ENCODE results near the gene ADGRV1.
"Not testable (repeated sequence)": the region's sequence is repeated elsewhere in the genome, so short reads cannot be mapped to it uniquely, and the experiment has no call there.

ADGRV1 gene

GRCh38 chr5:91007780-91008402 lies 449.3 kb downstream of the ADGRV1 start:
- no peak for FAIRE-seq

- FAIRE-seq, result no peak
These were observed 451.5 kb downstream of the ADGRV1 start for GRCh38 chr5:91010090-91010489.

- no peak for FAIRE-seq
These were observed 452.4 kb downstream of the ADGRV1 start for GRCh38 chr5:91011029-91011428.

- FAIRE-seq, result not testable (repeated sequence)
These were observed 454.3 kb downstream of the ADGRV1 start for GRCh38 chr5:91012867-91013266.

GRCh38 chr5:91016322-91016721 lies 457.7 kb downstream of the ADGRV1 start:
- no peak for FAIRE-seq

GRCh38 chr5:91016954-91017700 lies 458.5 kb downstream of the ADGRV1 start:
- peak; percentile 82 for FAIRE-seq

GRCh38 chr5:91018200-91018599 lies 459.6 kb downstream of the ADGRV1 start:
- FAIRE-seq, result peak; percentile 96

GRCh38 chr5:91018712-91019371 lies 460.2 kb downstream of the ADGRV1 start:
- FAIRE-seq, result no peak

GRCh38 chr5:91020065-91020800 lies 461.6 kb downstream of the ADGRV1 start:
- FAIRE-seq, result peak; percentile 99

GRCh38 chr5:91022518-91022917 lies 463.9 kb downstream of the ADGRV1 start:
- FAIRE-seq, result no peak

GRCh38 chr5:91024206-91024605 lies 465.6 kb downstream of the ADGRV1 start:
- FAIRE-seq, result no peak

- peak; percentile 98 for FAIRE-seq
These were observed 466.1 kb downstream of the ADGRV1 start for GRCh38 chr5:91024727-91025126.

- FAIRE-seq, result no peak
These were observed 466.9 kb downstream of the ADGRV1 start for GRCh38 chr5:91025449-91025848.

- no peak for FAIRE-seq
These were observed 467.4 kb downstream of the ADGRV1 start for GRCh38 chr5:91025956-91026355.

- FAIRE-seq, result no peak
These were observed 467.9 kb downstream of the ADGRV1 start for GRCh38 chr5:91026466-91026865.

GRCh38 chr5:91027405-91028139 lies 469.0 kb downstream of the ADGRV1 start:
- no peak for FAIRE-seq

- peak; percentile 98 for FAIRE-seq
These were observed 469.9 kb downstream of the ADGRV1 start for GRCh38 chr5:91028499-91028956.

GRCh38 chr5:91030521-91031401 lies 472.2 kb downstream of the ADGRV1 start:
- no peak for FAIRE-seq

- peak; percentile 97 for FAIRE-seq
These were observed 472.8 kb downstream of the ADGRV1 start for GRCh38 chr5:91031402-91031752.

- FAIRE-seq, result no peak
These were observed 473.5 kb downstream of the ADGRV1 start for GRCh38 chr5:91032125-91032524.

GRCh38 chr5:91033370-91033769 lies 474.8 kb downstream of the ADGRV1 start:
- FAIRE-seq, result no peak
